ENCODE measurements around the gene ANKMY1.

- no peak for TF ChIP-seq CTCF (IDR thresholded peaks at IDR 0.05 in 2 of 3, conservative IDR thresholded peaks at IDR 0.05 in 1 of 3; ENCODE audit: borderline replicate concordance in 1 of 3, insufficient read depth in 1 of 3, low read depth in 2 of 3, low read length in 2 of 3)
- TF ChIP-seq FOSL1 (IDR thresholded peaks at IDR 0.05; ENCODE audit: low read depth), result no peak
- no peak for TF ChIP-seq SP1 (IDR thresholded peaks at IDR 0.05; ENCODE audit: low read depth)
- TF ChIP-seq SIN3A (IDR thresholded peaks at IDR 0.05; ENCODE audit: low read depth), result no peak
- TF ChIP-seq MAX (IDR thresholded peaks at IDR 0.05), result no peak
- no peak for TF ChIP-seq EGR1 (IDR thresholded peaks at IDR 0.05; ENCODE audit: low read depth)
- TF ChIP-seq ATF3 (IDR thresholded peaks at IDR 0.05), result no peak
- TF ChIP-seq POLR2A (IDR thresholded peaks at IDR 0.05; ENCODE audit: borderline replicate concordance, extremely low read depth, insufficient read depth, insufficient read length), result no peak
- TF ChIP-seq REST (IDR thresholded peaks at IDR 0.05; ENCODE audit: low read depth), result no peak
Measured at GRCh38 chr2:240605867-240606743, 48.3 kb upstream of the ANKMY1 start.

Data from HCT116 (cell line).